EL (cell line): ENCODE data around the gene HAO2.
A peak's percentile ranks its signal among the peaks of the same experiment; 100 is the strongest.

ENCODE experiments used
- DNase-seq: peaks from one replicate; pipeline ENCODE4 v3.0.0-alpha.2; 2016

The HAO2 gene

DNA sequence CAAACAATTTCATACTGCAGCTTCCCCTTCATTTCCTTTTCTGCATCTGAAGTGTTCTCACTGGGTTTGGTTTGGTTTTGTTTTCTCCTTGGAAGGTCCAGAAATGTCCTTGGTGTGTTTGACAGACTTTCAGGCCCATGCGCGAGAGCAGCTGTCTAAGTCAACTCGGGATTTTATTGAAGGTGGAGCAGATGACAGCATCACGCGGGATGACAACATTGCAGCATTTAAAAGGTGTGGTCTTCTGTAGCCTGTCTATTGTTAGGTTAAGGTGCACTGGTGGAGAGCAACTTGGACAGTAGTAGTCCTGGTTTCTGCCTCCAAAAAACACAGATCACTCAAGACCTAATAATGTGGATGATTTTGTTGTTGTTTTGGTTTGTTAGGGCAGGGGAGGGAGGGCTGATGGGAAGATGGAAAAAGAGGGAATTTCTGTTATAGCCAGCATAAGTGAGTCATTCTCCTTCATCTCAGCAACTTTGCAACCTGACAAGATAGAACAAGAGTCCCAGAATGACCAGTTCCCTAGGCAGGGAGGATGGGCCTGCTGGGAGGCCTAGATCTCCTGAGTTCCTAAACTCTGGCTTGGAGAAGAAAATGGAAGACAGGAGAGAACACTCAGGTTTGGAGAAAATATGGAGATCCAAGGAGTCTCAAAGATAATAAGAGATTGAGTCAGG lies 12.5 kb downstream of the HAO2 start:
- no peak for DNase-seq

GRCh38 chr1:119384591-119384990 lies 16.0 kb downstream of the HAO2 start:
- no peak for DNase-seq

DNA sequence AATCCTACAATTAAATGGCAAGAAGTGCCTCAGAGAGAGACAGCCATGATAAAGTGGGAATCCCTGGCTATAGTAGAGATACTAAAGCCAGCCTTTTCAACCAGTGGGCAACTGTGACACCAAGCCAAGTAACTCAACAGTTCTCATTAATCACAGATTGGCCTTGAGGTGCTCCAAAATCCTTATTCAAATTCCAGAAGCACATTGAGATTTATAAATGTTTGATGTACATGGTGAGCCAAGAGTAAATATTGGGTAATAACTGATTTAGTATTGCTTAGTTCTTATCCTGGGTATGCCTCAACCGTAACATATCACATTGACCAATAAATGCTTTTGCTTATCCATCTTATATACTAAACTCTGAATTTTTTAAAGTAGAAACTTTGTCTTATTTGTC lies 17.1 kb downstream of the HAO2 start:
- DNase-seq = no peak

DNA sequence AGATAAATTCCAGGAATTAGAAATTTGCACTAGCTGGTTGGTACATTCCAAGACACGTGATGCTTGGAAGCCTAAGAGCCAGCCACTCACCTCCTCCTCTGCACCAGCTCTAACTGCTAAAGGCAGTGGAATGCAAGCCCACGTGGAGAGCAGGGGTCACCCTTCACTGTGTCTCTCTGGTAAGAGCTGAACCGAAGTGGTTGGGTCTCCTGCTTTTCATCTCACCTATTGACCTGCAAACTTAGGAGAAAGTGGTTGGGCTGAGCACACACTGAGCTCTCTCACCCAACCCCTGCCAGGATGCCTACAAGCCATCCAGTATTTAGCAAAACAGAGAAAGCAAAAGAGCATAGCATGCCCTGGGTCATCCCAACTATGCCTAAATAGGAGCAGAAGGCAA lies 19.3 kb downstream of the HAO2 start:
- no peak for DNase-seq

DNA sequence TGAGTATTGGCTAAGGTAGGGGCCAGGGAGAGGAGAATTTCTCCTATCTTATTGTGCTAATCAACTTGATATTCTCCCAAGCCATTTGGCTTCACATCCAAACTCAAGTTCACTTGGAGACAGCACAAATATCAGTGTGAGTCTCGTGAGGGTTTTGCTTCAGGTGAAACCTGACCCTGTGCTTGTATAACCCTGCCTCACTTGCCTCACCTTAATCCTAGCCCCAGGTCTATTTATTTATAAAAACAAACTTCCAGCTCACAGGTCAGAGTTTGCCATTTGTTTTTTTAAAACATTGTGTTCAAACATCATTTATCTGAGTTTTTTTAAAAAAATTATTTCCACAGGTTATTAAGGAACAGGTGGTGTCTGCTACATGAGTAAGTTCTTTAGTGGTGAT lies 19.9 kb downstream of the HAO2 start:
- DNase-seq = no peak

GRCh38 chr1:119390526-119390925 lies 21.9 kb downstream of the HAO2 start:
- DNase-seq = no peak

GRCh38 chr1:119391749-119392148 lies 23.2 kb downstream of the HAO2 start:
- no peak for DNase-seq

- no peak for DNase-seq
These were observed 25.5 kb downstream of the HAO2 start for GRCh38 chr1:119394085-119394484.

GRCh38 chr1:119396982-119397381 lies 28.4 kb downstream of the HAO2 start:
- DNase-seq = no peak

- DNase-seq = no peak
These were observed 29.4 kb downstream of the HAO2 start for GRCh38 chr1:119397986-119398385.

- DNase-seq = no peak
These were observed 36.2 kb downstream of the HAO2 start for GRCh38 chr1:119404736-119405135.

DNA sequence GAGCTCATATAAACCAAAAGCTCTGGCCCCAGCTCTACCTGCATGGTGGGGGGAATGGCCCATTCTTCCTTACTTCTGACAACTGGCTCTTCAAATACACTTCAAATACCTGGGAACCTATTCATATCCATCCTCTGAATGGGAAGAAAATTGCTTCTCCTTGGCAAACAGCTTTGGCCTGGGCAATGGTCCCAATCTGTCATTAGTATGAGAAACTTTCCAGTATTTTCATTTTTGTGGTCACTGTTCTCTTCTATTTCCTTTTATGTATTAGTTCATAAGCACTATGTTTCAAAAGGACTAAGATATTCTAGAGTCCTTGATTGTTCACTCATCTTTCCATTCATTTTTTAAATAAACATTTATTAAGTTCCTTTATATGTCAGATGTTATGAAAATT lies 41.1 kb downstream of the HAO2 start:
- peak; percentile 5 for DNase-seq

DNA sequence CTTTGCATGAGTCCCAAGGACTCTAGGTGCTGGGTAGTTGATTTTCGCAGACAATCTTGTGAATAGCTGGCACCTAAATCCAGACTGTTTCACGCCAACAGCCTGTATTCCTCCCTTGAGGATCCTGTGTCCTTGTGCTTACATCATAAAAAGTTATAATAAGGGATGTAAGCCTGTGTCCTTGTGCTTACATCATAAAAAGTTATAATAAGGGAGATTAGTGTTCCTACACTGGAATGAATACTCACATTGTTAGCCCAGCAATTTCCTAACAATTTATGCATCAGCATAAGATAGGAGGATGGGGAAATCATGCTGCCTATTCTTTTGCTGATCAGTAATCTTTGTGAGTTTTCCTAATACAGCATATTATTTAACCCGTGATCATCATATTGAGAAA lies 42.4 kb downstream of the HAO2 start:
- no peak for DNase-seq

GRCh38 chr1:119414950-119415349 lies 46.4 kb downstream of the HAO2 start, which contains the start of gene HSD3B2:
HSD3B2 (plus strand) TSS chr1:119415150; CDS start chr1:119415420, 270 bp downstream.
- DNase-seq = no peak

DNA sequence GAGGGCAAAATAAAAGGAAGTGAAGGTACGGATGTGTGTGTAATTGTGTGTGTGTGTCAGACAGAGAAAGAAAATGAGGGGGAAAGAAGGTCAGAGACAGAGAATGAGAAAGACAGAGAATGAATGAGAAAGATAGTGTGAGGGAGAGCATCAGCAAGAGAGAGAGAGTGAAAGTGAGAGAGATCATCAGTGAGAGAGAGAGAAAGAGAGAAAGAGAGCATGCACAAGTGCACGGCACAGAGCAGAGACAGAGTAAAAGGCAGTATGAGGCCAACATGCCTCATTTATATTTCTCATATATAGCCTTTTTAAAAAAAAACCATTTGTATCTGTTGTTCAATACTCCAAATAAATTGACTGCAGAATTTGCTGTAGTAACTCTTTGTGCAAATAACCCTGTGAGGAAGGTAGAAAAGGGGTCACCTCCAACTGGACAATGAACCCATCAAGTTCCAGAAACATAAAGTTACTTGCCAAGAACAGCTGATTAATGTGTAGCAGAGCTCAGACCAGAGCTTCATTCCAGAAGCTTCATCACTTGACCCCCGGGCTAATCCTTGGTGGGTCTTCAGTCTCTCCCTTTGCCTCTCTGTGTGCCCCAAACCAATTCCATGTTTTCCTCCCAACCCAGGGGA lies 47.5 kb downstream of the HAO2 start:
- no peak for DNase-seq

DNA sequence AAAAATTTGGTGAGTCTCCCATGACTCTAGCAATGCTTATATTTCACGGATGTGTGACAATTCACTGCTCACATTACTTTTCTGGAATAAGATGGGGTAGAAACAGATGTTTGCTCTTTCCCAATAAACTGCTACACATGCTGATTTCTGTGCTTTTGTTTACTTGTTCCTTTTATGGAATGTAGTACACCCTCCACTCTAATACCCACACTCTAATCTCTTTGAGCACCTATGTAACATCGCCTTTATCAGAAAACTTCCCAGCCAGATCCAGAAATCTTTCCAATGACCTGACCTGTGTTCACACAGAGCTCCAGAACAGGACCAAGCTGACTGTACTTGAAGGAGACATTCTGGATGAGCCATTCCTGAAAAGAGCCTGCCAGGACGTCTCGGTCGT lies 50.5 kb downstream of the HAO2 start:
- DNase-seq = no peak

DNA sequence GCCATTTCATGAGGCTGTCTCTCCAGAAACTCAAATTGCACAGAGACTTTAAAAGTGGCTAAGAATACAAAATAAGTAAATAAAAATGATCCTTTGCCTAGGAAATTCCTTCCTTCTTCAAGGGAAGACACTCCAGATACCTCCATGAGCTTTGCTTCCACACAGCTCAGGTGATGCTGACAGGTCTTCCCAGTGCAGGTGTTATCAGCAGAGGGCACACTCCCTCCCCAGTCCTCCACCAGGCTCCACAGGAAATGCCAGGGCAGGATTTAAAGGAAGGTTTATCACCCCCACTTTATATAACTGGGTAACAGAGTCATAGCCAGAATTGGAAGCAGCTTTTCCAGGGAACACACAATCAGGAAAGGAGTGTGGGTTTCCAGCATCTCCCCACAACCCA lies 52.1 kb downstream of the HAO2 start:
- no peak for DNase-seq

DNA sequence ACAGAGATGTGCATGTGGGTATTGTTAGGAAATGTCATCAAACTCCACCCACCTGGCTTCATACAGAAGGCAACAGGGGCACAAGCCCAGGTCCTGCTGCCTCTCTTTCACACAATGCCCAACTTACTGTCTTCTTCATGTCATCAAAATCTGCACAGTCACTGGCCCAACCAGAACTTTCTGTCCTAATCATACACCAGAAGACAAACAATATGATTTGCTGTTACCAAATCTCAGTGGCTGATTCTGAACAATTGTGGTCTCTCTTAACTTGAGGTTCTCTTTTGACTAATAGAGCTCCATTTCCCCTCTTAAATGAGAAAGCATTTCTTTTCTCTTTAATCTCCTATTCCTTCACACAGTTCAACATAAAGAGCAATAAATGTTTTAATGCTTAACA lies 54.0 kb downstream of the HAO2 start:
- no peak for DNase-seq

DNA sequence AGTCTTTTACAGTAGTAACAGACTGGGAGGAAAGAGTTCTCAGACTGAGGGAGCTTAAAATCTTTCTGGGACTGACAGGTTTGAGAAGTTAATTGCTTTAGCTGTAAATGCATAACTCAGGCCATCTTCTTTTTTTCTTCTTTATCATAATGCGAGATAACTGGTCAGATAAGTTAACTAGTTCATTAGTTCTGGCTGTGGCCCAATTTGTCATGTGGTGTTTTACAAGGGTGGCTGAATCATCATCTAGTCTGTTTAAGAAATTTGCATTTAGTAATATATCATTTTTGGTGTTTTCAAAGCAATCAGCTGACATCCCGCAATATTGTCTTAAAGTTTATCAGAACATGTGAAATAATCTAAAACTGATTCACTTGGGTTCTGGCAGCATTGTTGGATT lies 60.4 kb downstream of the HAO2 start:
- DNase-seq = no peak

GRCh38 chr1:119429687-119430086 lies 61.1 kb downstream of the HAO2 start:
- DNase-seq = no peak

GRCh38 chr1:119430486-119430885 lies 61.9 kb downstream of the HAO2 start:
- no peak for DNase-seq

DNA sequence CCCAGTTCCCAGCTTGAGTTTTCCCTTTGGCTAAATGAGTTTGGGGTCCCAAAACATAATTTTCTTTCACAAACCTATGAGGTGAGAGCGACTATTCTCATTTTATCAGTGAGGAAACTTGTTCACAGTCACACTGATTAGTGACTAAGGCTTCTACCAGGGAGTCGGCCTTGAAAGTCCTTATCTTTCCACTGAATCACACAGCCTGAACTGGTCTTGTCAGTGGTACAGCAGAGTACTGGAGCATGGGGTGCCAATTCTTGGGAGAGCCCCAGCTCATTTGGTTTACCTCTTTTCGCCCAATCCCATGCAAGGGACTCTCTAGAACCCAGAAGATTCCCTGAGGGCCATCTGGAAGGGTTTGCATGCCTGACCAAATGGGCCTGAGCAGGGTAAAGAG lies 63.3 kb downstream of the HAO2 start:
- no peak for DNase-seq

- no peak for DNase-seq
These were observed 66.5 kb downstream of the HAO2 start for GRCh38 chr1:119435052-119435451.

DNA sequence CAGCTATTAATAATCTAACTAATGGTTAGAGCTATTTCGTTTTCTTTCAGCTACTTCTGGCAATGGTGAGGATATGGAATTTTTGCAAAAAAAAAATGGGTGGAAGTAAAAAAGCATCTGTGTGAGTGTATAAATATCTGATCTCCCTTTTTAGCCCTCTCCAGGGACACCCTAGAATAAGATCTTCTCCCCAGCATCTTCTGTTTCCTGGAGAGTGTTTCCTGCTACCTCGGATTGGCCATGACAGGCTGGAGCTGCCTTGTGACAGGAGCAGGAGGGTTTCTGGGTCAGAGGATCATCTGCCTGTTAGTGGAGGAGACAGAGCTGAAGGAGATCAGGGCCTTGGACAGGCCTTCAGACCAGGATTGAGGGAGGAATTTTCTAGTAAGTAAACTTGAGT lies 70.2 kb downstream of the HAO2 start:
- DNase-seq = no peak

- no peak for DNase-seq
These were observed 72.2 kb downstream of the HAO2 start for GRCh38 chr1:119440721-119441307.
